ENCODE data around the gene PRKN. TPM values are rescaled to one million over a fixed set of nuclear protein-coding genes. Genes with fewer than 3 reads are reported as not detected.

Gene PRKN
- total and polyA plus RNA-seq, 10 donors: 0.23 to 14.1 (median 7.0) TPM

- Histone ChIP-seq H3K9me3 (no peaks in the 10 kb centered on the region), H3K27ac (no peak overlapping the region), H3K4me1 (no peaks in the 10 kb centered on the region), H3K36me3 (no peaks in the 10 kb centered on the region), H3K27me3 (replicated peaks in 1 of 7) (no peaks in the 10 kb centered on the region), H3K4me3 (no peak overlapping the region)
- WGBS, 5 donors: 60 to 75% (median 65%) methylated on average over 17 to 20 of the region's 20 CpGs
- intact Hi-C loops (cut with DNase I; ENCODE audit: low total_unique reads): no loop called here
- TF ChIP-seq POLR2AphosphoS5 (IDR thresholded peaks at IDR 0.05) (no peak), POLR2A (IDR thresholded peaks at IDR 0.05) (no peak)
- DNase-seq: no peak
Measured at GRCh38 chr6:161445021-161445799, 1282.4 kb downstream of the PRKN start.

- no peak overlapping the region for H3K4me3 ChIP-seq
- TF ChIP-seq CTCF (IDR thresholded peaks at IDR 0.05 in 8 of 11, conservative IDR thresholded peaks at IDR 0.05 in 3 of 11): no peak
- TF ChIP-seq POLR2AphosphoS5 (IDR thresholded peaks at IDR 0.05): no peak
- no peak for TF ChIP-seq POLR2A (IDR thresholded peaks at IDR 0.05)
- no peaks in the 10 kb centered on the region for H3K9me3 ChIP-seq
- 36 to 69% (median 49%) methylated on average over 15 of the region's 15 CpGs for WGBS, 5 donors
- H3K27me3 ChIP-seq (replicated peaks in 1 of 7): no peaks in the 10 kb centered on the region
- no peak overlapping the region for H3K27ac ChIP-seq
- intact Hi-C loops (cut with DNase I; ENCODE audit: low total_unique reads): no loop called here
- H3K36me3 ChIP-seq: no peaks in the 10 kb centered on the region
- no peaks in the 10 kb centered on the region for H3K4me1 ChIP-seq
- no peak for DNase-seq
Measured at GRCh38 chr6:161444464-161444863, 1283.1 kb downstream of the PRKN start.

DNA sequence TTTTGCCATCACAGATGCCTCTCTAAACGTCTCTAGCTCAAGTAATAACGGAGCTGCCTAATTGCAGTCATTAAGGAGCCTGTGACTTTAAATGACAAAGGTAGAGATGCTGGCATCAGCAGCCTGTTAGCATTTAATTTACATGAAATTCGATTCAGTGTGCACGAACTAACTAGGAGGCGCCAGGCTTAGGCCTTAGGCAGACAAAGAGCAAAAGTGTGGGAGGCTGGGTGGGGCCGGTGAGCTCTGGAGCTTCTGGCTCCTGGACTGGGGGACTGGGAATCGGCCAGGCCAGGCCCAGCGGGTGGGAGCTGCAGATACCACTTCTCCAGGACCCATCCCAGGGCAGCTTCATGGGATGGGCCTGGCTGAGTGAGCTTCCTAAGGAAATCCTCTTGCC is 1283.7 kb downstream of the PRKN start:
- Histone ChIP-seq H3K27ac (no peak overlapping the region), H3K4me1 (no peaks in the 10 kb centered on the region), H3K36me3 (no peaks in the 10 kb centered on the region), H3K27me3 (replicated peaks in 1 of 7) (no peaks in the 10 kb centered on the region), H3K9me3 (no peaks in the 10 kb centered on the region), H3K4me3 (no peak overlapping the region)
- TF ChIP-seq POLR2A (IDR thresholded peaks at IDR 0.05) (no peak), POLR2AphosphoS5 (IDR thresholded peaks at IDR 0.05) (no peak), CTCF (IDR thresholded peaks at IDR 0.05 in 8 of 11, conservative IDR thresholded peaks at IDR 0.05 in 3 of 11) (no peak)
- DNase-seq: no peak
- intact Hi-C loops (cut with DNase I; ENCODE audit: low total_unique reads): no loop called here
- WGBS, 5 donors: 66 to 77% (median 74%) methylated on average over 8 of the region's 8 CpGs

DNA sequence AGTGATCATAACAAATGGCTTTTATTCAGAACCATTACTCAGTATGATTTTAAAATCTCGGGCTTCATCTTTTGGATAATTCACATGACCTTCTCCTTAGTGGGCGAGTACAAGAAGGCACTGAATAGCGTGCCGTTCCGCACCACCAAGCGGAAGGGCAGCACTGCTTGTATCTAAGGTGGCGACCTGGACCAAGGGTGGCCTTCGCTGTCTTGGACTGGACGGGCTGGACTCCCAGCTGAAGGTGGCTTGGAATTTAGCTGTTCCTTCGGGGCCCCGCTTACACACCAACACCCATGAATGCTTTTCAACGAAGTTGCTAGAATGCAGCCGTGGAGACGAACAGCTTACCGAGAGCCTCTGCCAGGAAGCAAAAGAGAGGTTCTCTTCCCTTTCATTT is 1285.1 kb downstream of the PRKN start:
- WGBS, 5 donors: 80 to 96% (median 84%) methylated on average over 15 of the region's 15 CpGs
- Histone ChIP-seq H3K4me3 (no peak overlapping the region), H3K4me1 (no peaks in the 10 kb centered on the region), H3K36me3 (no peaks in the 10 kb centered on the region), H3K9me3 (no peaks in the 10 kb centered on the region), H3K27me3 (replicated peaks in 1 of 7) (no peaks in the 10 kb centered on the region), H3K27ac (no peak overlapping the region)
- intact Hi-C loops (cut with DNase I; ENCODE audit: low total_unique reads): no loop called here
- no peak for DNase-seq
- TF ChIP-seq POLR2AphosphoS5 (IDR thresholded peaks at IDR 0.05): no peak
- TF ChIP-seq CTCF (IDR thresholded peaks at IDR 0.05 in 8 of 11, conservative IDR thresholded peaks at IDR 0.05 in 3 of 11): no peak
- no peak for TF ChIP-seq POLR2A (IDR thresholded peaks at IDR 0.05)
